Motor neuron (in vitro differentiated cells): Measurements from ENCODE around the gene ADAMTS7. TPM values are rescaled to one million over a fixed set of nuclear protein-coding genes. Genes with fewer than 3 reads are reported as not detected.
A peak's percentile ranks its signal among the peaks of the same experiment; 100 is the strongest.
"Not testable (repeated sequence)": the region's sequence is repeated elsewhere in the genome, so short reads cannot be mapped to it uniquely, and the experiment has no call there.

Experiments
- ATAC-seq, 8 experiments: fragments of 200-7000 bp; cut with Tn5 transposase; replicated peaks in 6 of 8; 2 replicates each; pipeline ENCODE4 v1.8.0; 2021; ENCODE audit warnings: mild to moderate bottlenecking in 8 of 8, moderate library complexity in 8 of 8
- H3K27ac ChIP-seq, 2 donors: fragments of 250-450 bp; sonication (Bioruptor Pico); 2 replicates each; pipeline ENCODE4 v1.9.0; 2021; ENCODE audit warnings: antibody characterized with exemption in 2 of 2, mild to moderate bottlenecking in 2 of 2, moderate library complexity in 1 of 2
- H3K4me1 ChIP-seq, 2 donors: fragments of 250-450 bp; sonication (Bioruptor Pico); replicated peaks in 1 of 2; 2 replicates each; pipeline ENCODE4 v1.6.1; 2021; ENCODE audit warnings: antibody characterized with exemption in 2 of 2, mild to moderate bottlenecking in 2 of 2, moderate library complexity in 1 of 2
- H3K4me3 ChIP-seq, 5 donors: fragments of 250-450 bp; sonication (Bioruptor Pico); 2 replicates each; pipeline ENCODE4 v1.9.0; 2021; ENCODE audit warnings: antibody characterized with exemption in 5 of 5, mild to moderate bottlenecking in 5 of 5, moderate library complexity in 4 of 5
- WGBS, 10 experiments: fragments of 450-650 bp; shearing (Covaris generic); methylation state at CpG; one replicate each; pipeline ENCODE4 v1.0.0; 2022; 5-methylcytosine and 5-hydroxymethylcytosine counted together
- in situ Hi-C, 9 experiments: fragments of 400-800 bp; cut with MboI; loops; one replicate each; pipeline ENCODE4 v1.15.0; 2021; ENCODE audit warnings: low sequenced_read_pairs in 9 of 9, low pct_unique_long_range_greater_than_20kb in 2 of 9; ENCODE audit not compliant: unreplicated experiment in 9 of 9
- total RNA-seq, 8 experiments: library from RNA; unstranded; fragments of 300-600 nt; gene quantifications; 2 replicates each; pipeline versions ENCODE4 v1.2.3 to v1.2.4, GENCODE V29; 2022

Gene ADAMTS7
- total RNA-seq, 8 experiments from 2014 or later: 2.1 to 9.6 (median 4.3) TPM

DNA sequence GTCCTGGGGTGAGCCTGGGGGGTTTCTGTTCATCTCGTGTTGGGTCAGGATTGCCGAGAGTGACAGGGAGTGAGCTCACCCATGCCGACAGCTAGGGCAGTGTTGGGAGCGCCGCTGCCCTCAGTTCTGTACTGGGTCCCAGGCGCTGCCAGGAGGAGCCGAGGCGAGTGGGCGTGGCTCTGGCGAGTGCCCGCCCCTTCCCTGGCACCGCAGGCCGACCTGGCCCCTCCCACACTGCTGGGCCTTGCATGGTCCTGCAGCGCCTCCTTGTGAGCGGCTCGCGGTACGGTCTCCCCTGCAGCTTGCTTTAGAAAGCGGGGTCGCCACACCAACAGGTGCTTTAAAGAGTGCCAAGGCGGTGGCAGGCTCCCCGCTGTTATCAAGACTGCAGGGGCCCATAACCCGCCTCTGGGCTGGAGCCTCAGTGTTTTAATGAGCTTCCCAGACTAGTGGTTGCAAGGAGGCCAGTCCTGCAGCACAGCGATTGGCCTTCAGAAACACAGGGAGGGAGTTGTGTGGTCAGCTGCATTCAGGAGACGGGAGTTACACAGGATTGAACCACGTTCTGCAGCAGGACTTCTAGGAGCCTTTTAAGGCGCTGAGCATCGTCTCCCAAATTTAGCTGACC is 60.2 kb downstream of the ADAMTS7 start:
- peak; percentile 86 to 99 (median 96) for ATAC-seq
- Histone ChIP-seq H3K4me3 (peak overlapping the region in 2 of 5 donors; percentile 14 to 18), H3K4me1 (peaks cover 0 to 10% of the 10 kb centered on the region in 2 donors)
- WGBS, 10 experiments: 0 to 24% (median 17%) methylated on average over 1 to 5 of the region's 28 CpGs; no CpG with 5 or more reads in 6 of the 10 experiments
- H3K27ac ChIP-seq, in situ Hi-C loops: not testable (repeated sequence)

DNA sequence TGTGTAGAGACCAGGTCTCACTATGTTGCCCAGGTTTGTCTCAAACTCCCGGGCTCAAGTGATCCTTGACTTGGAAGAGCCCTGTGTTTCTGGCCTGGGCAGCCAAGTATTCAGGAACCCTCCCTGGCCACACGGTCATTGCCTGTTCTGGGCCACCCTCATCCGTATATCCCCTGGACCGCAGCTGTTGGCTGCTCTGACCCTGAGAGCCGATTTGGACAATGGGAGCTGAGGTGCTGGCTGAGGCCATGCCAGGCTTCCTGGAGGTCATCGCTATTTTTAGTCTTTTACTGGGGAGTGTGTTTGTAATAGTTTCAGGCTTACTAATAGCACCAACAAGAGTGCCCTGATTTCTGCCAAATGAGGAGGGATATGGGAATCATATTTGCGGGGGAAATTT is 60.7 kb downstream of the ADAMTS7 start:
- Histone ChIP-seq H3K4me1 (peaks cover 0 to 10% of the 10 kb centered on the region in 2 donors), H3K27ac (no peak overlapping the region), H3K4me3 (peak overlapping the region in 2 of 5 donors; percentile 14 to 18)
- 0 to 63% (median 50%) methylated on average over 1 to 5 of the region's 7 CpGs; no CpG with 5 or more reads in 6 of the 10 experiments for WGBS, 10 experiments
- in situ Hi-C loops: no loop called here
- peak in 6 of 8 experiments; percentile 7 to 27 (median 20) for ATAC-seq

DNA sequence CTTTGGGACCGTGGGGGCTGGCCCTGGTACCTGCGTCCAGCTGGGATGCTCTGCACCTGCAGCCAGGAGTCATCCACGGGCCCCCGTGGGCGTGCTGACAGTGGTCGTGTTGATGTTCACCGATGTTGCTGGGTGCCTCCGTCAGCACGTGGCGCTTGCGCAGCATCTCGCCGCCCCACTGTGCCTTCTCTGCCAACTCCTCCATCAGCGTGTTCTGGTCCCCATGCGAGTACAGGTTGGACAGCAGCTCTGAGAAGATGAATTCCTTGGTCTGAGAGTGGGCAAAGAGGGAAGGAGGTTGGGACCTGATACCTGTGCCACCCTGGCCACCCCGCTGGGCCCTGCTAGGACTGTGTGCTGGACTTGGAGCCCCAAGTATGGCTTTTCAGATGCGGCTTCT is 61.4 kb downstream of the ADAMTS7 start:
- WGBS, 10 experiments: 40 to 100% (median 87%) methylated on average over 1 to 13 of the region's 17 CpGs; no CpG with 5 or more reads in 7 of the 10 experiments
- Histone ChIP-seq H3K4me1 (peaks cover 0 to 8% of the 10 kb centered on the region in 2 donors), H3K27ac (no peak overlapping the region), H3K4me3 (no peak overlapping the region)
- in situ Hi-C loops: no loop called here
- no peak for ATAC-seq

DNA sequence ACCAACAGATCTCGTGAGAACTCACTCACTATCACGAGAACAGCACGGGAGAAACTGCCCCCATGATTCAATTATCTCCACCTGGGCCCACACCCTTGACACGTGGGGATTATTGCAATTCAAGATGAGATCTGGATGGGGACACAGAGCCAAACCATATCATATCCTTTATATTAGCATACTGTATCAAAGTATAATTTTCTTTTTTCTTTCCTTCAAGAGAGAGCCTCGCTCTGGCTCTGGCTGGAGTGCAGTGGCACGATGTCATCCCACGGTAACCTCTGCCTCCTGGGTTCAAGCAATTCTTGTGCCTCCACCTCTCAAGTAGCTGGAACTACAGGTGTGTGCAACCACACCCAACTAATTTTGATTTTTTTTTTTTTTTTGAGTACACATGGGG is 63.4 kb downstream of the ADAMTS7 start:
- ATAC-seq, in situ Hi-C loops, H3K27ac ChIP-seq, H3K4me1 ChIP-seq, H3K4me3 ChIP-seq: not testable (repeated sequence)
- 40 to 97% (median 73%) methylated on average over 1 to 4 of the region's 7 CpGs; no CpG with 5 or more reads in 5 of the 10 experiments for WGBS, 10 experiments

DNA sequence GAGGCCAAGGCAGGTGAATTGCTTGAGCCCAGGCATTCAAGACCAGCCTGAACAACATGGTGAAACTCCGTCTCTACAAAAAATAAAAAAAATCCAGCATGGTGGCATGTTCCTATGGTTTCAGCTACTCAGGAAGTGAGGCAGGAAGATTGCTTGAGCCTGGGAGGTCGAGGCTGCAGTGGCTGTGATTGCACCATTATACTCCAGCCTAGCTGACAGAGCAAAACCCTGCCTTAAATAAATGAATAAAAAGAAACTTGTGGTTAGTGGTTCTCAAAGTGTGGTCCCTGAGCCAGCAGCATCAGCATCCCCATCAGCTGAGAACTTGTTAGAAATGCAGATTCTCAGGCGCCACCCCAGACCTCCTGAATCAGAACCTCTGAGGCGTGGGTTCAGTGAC is 69.6 kb downstream of the ADAMTS7 start:
- ATAC-seq, H3K4me3 ChIP-seq, in situ Hi-C loops, H3K27ac ChIP-seq, H3K4me1 ChIP-seq: not testable (repeated sequence)
- WGBS, 10 experiments: 50 to 100% (median 75%) methylated on average over 1 of the region's 4 CpGs; no CpG with 5 or more reads in 5 of the 10 experiments

DNA sequence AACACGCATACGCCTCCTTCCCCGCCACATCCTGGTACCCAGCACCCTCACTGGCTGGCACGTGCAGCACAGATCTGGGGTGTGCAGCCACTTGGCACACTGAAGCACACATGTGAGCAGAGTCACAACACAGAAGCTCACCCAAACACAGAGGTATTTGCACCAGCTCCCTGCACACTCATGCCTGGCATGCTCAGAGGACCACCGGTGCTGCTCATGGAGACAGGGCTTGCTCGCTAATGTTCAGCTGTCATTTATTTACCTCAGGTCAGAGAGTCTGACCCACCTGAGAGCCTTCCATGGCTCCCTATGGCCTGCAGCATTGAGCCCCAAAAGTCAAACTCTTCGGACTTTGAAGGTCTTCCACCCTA is 70.4 kb downstream of the ADAMTS7 start:
- Histone ChIP-seq H3K27ac (no peak overlapping the region), H3K4me3 (no peak overlapping the region), H3K4me1 (no peaks in the 10 kb centered on the region)
- in situ Hi-C loops: no loop called here
- WGBS, 10 experiments: 0 to 92% (median 74%) methylated on average over 1 to 4 of the region's 7 CpGs; no CpG with 5 or more reads in 6 of the 10 experiments
- no peak for ATAC-seq

DNA sequence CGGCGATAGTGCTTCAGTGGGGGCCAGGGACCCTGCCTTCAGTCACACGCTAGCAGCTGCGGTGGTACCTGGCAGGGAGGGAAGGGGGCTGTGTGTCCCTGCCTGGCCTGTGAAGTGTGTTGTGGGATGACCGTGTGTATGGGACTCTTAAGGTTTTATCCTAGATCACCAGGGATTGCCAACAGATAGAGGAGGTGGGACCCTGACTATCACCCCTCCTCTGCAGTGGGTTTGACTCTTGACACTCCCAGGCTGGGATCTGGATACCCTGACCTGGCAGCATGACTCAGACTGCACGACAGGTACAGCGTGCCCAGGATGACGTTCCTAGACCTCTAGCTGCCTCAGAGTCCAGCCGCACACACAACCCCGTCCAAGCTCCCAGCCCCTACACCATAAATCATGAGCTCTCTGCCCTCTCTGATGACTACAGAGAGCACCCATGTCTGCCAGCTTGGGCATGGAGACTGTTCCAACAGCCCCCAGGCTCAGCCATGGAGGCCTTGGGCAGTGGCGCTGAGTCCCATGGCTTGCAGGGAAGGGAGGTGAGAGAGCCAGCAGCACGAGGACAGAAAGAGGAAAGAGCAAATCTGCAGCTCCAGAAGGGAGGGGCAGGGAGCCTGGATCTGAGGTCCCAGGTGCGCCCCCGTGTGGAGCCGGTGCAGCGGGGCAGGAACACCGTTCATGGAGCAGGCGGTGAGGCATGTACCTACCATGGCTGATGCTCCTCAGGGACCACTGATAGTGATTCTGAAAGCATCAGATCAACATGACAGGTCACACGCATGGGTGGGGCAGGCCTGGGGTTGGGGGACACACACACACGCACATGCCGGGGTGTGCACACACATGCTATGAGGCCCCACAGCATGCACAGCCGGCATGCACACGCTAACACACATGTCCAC is 71.0 kb downstream of the ADAMTS7 start:
- ATAC-seq: peak; percentile 30 to 87 (median 53)
- no peaks in the 10 kb centered on the region for H3K4me1 ChIP-seq
- WGBS, 10 experiments: 0 to 80% (median 45%) methylated on average over 1 to 9 of the region's 23 CpGs; no CpG with 5 or more reads in 5 of the 10 experiments
- in situ Hi-C loops: no loop called here
- H3K4me3 ChIP-seq: no peak overlapping the region
- H3K27ac ChIP-seq: no peak overlapping the region

DNA sequence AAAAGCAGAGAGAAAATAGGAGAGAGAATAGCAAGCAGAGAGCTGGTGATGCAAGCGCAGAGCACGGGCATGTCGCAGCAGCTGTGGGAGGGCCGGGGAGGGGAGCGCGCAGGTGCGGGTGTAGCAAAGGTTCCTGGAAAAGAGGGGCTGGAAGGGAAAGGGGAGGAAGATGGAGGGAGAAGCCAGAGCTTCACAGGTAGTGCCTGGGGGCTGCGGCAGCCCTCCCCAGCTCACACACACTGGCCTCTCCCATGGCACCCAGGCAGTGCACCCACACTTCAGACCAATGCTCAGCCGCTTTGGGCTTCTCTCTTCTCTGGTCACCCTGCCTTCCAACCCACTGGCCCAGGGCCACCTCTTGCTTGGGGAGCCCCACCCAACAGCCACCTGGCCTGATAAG is 72.1 kb downstream of the ADAMTS7 start:
- 100% methylated on average over 1 of the region's 9 CpGs; no CpG with 5 or more reads in 9 of the 10 experiments for WGBS, 10 experiments
- Histone ChIP-seq H3K27ac (no peak overlapping the region), H3K4me1 (no peaks in the 10 kb centered on the region), H3K4me3 (no peak overlapping the region)
- no peak for ATAC-seq
- in situ Hi-C loops: no loop called here

DNA sequence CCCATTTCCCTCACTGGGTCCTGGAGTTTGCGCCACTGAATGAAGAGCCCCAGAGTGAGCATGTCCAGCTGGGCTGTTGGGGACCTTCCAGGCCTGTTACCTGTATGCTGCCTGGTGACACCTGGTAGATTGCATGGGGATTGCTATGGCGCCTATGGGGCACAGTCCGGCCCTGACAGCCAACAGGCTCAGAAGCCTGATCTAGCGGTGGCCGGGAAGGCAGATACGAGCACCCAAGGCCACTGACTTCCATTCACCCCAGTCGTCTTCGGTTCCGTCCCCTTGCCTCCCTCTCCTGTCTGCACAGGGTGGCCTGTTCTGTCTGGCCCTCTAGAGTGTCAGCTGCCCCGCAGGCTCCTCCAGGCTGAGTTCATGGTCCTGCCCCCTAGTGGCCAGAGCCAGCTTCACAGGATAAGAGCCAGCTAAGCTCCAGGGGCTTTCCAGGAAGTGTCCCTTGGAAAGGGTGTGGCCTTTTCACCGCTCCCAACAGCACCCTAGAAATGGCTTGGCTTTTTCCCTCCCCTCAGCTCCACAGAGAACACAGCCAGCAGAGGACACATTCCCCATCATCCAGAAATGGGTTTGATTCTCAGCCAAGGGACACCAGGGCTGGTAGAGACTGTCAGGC is 73.2 kb downstream of the ADAMTS7 start:
- H3K27ac ChIP-seq, H3K4me1 ChIP-seq, in situ Hi-C loops, H3K4me3 ChIP-seq: not testable (repeated sequence)
- 17 to 94% methylated on average over 1 to 3 of the region's 11 CpGs; no CpG with 5 or more reads in 8 of the 10 experiments for WGBS, 10 experiments
- peak; percentile 59 to 95 (median 72) for ATAC-seq

DNA sequence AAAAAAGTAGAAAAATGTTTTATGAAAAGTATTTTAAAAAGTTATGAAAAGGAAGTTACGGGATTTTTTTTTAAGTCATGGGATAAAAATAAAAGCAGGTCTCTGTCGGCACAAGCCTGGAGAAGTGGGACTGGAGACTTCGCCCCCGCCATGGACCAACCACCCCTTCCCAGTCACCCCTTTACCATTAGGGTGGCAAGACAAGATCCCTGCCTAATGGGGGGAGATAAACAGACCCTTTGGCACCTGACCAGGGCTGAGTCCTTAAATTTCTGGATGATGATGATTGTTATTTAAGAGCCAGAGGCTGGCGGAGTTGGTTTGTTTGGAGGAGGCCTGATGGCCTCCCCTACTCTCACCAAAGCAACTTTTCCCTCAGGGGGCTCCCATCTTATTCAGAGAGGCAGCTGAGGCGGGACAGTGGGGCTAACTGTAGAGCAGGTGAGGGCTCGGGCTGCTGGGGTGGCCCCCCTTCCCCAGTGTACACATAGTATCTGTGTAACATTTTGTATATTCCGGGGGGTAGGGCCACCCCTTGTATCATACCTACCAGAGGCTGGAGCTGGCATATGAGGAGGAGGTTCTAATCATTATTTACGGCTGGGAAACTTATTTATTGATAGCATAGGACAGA is 74.0 kb downstream of the ADAMTS7 start:
- H3K27ac ChIP-seq: no peak overlapping the region
- in situ Hi-C loops: no loop called here
- 56 to 100% (median 66%) methylated on average over 2 to 6 of the region's 9 CpGs; no CpG with 5 or more reads in 2 of the 10 experiments for WGBS, 10 experiments
- H3K4me1 ChIP-seq: no peaks in the 10 kb centered on the region
- no peak overlapping the region for H3K4me3 ChIP-seq
- ATAC-seq: no peak

DNA sequence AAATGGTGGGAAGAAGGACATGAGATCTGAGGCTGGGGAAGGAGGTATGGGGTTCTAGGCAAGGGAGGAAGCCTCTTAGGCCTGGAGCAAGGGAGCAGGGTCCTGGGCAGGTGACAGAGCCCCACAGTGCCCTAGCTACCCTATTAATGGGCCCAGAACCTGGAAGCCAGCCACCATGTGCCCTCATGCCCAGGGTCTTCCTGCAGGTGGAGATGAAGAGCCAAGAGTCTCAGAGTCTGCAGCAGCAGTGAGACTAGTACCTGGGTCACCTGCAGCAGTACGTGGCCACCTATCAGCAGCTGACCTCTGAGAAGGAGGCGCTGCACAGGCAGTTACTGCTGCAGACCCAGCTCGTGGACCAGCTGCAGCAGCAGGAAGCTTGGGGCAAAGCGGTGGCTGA is 75.0 kb downstream of the ADAMTS7 start:
- in situ Hi-C loops, H3K27ac ChIP-seq, ATAC-seq: not testable (repeated sequence)

DNA sequence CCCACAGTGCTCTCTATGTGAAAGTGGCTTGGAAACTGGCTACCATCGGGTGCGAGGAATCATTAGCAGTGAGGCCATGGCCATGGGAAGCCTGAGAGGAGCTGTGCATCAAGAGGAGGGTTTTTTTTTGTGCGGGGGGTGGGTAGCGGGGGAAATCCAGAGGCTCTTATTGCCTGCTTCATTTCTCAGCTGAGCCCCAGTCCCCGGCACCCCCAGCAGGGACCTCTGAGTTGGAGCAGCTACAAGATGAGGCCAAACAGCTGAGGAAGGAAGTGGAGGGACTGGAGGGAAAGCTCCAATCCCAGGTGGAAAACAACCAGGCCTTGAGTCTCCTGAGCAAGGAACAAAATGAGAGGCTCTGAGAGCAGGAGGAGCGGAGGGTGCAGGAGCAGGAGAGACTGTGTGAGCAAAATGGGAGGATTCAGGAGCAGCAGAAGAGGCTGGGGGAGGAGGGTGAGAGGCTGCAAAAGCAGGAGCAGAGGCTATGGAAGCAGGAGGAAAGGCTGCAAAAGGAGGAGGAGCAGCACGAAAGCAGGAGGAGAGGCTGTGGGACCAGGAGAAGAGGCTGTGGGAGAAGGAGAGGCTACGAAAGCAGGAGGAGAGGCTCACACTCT is 76.7 kb downstream of the ADAMTS7 start:
- Histone ChIP-seq H3K4me1 (no peaks in the 10 kb centered on the region), H3K4me3 (no peak overlapping the region), H3K27ac (no peak overlapping the region)
- WGBS, 10 experiments: 0 to 100% (median 67%) methylated on average over 1 to 4 of the region's 8 CpGs; no CpG with 5 or more reads in 1 of the 10 experiments
- in situ Hi-C loops: no loop called here
- no peak for ATAC-seq

More for the DNA sequence above, 75.0 kb downstream of the ADAMTS7 start:
- not testable (repeated sequence) for H3K4me1 ChIP-seq, H3K4me3 ChIP-seq
- WGBS, 10 experiments: 100% methylated on average over 1 of the region's 4 CpGs; no CpG with 5 or more reads in 9 of the 10 experiments
